ENCODE measurements around the gene SLC39A11.

- no peak for TF ChIP-seq CTCF (conservative IDR thresholded peaks at IDR 0.05; ENCODE audit: low read depth, low read length)
- no peak for TF ChIP-seq EZH2 (IDR thresholded peaks at IDR 0.05; ENCODE audit: borderline replicate concordance, low read depth, low read length, poor library complexity, severe bottlenecking)
Measured at GRCh38 chr17:72760368-72760767, 332.1 kb downstream of the SLC39A11 start.
